Peyer's patch (tissue), 4 donors: ENCODE data around the gene ZFP92. TPM values are rescaled to one million over a fixed set of nuclear protein-coding genes. Genes with fewer than 3 reads are reported as not detected.

Experiments used
- DNase-seq, 3 donors: peaks; one replicate each; pipeline ENCODE4 v3.0.0-alpha.2; 2017 to 2019
- H3K27ac ChIP-seq, 4 donors: fragments of 200-600 bp; sonication (generic); one replicate each; pipeline ENCODE4 v1.5.1; 2016 to 2019
- H3K27me3 ChIP-seq, 2 donors: fragments of 200-600 bp; sonication (generic); one replicate each; pipeline ENCODE4 v1.5.1; 2019
- H3K36me3 ChIP-seq, 3 donors: fragments of 200-600 bp; sonication (generic); one replicate each; pipeline ENCODE4 v1.5.1; 2016 to 2019
- H3K4me1 ChIP-seq, 4 donors: fragments of 200-600 bp; sonication (generic); one replicate each; pipeline ENCODE4 v1.5.1; 2016 to 2019
- H3K4me3 ChIP-seq, 4 donors: fragments of 200-600 bp; sonication (generic); 1 replicate in 3 of 4; 2 replicates in 1 of 4; pipeline ENCODE4 v1.5.1; 2016 to 2019; ENCODE audit warnings: mild to moderate bottlenecking in 1 of 4
- H3K9me3 ChIP-seq, 4 donors: fragments of 200-600 bp; sonication (generic); one replicate each; pipeline ENCODE4 v1.5.1; 2016 to 2019; ENCODE audit warnings: mild to moderate bottlenecking in 1 of 4
- CTCF ChIP-seq, 6 experiments: fragments of 450-650 bp in 4 of 6; fragments of 200-600 bp in 2 of 6; sonication (generic) in 1 of 6; IDR thresholded peaks; one replicate each; pipeline ENCODE4 v1.5.1; 2017 to 2019; ENCODE audit warnings: antibody characterized with exemption in 6 of 6, mild to moderate bottlenecking in 3 of 6, moderate library complexity in 1 of 6
- POLR2A ChIP-seq, 2 donors: fragments of 450-650 bp; IDR thresholded peaks; one replicate each; pipeline ENCODE4 v1.5.1; 2017; ENCODE audit warnings: antibody characterized with exemption in 2 of 2, mild to moderate bottlenecking in 2 of 2, moderate library complexity in 2 of 2
- total RNA-seq, 4 donors: library from RNA; depleted of rRNA; stranded (reverse); fragments of >200 nt; gene quantifications; one replicate each; pipeline ENCODE4 v1.1.0, GENCODE V29; 2016

The ZFP92 gene
- total RNA-seq, 4 donors from 2014 or later, result 0.19 to 2.3 (median 0.81) TPM

GRCh38 chrX:153450114-153450948, 39.1 kb downstream of the ZFP92 start:
- no peak overlapping the region for H3K27ac ChIP-seq
- TF ChIP-seq POLR2A (IDR thresholded peaks at IDR 0.05) (no peak), CTCF (IDR thresholded peaks at IDR 0.05) (no peak)
- no peaks in the 10 kb centered on the region for H3K27me3 ChIP-seq
- H3K36me3 ChIP-seq, result peaks cover 0 to 7% (median 0%) of the 10 kb centered on the region in 3 donors
- no peaks in the 10 kb centered on the region for H3K9me3 ChIP-seq
- no peak overlapping the region for H3K4me3 ChIP-seq
- peak in 1 of 3 donors; percentile 35 for DNase-seq
- H3K4me1 ChIP-seq, result no peaks in the 10 kb centered on the region

- no peaks in the 10 kb centered on the region for H3K9me3 ChIP-seq
- TF ChIP-seq POLR2A (IDR thresholded peaks at IDR 0.05) (no peak), CTCF (IDR thresholded peaks at IDR 0.05) (no peak)
- no peaks in the 10 kb centered on the region for H3K27me3 ChIP-seq
- no peak overlapping the region for H3K4me3 ChIP-seq
- peak in 1 of 3 donors; percentile 40 for DNase-seq
- H3K36me3 ChIP-seq, result peaks cover 0 to 7% (median 0%) of the 10 kb centered on the region in 3 donors
- H3K27ac ChIP-seq, result no peak overlapping the region
- no peaks in the 10 kb centered on the region for H3K4me1 ChIP-seq
Measured at GRCh38 chrX:153450949-153451277, 39.6 kb downstream of the ZFP92 start.

- Histone ChIP-seq H3K9me3 (no peaks in the 10 kb centered on the region), H3K36me3 (peaks cover 0 to 7% (median 0%) of the 10 kb centered on the region in 3 donors), H3K4me3 (no peak overlapping the region), H3K27ac (no peak overlapping the region), H3K4me1 (no peaks in the 10 kb centered on the region), H3K27me3 (no peaks in the 10 kb centered on the region)
- TF ChIP-seq CTCF (IDR thresholded peaks at IDR 0.05) (no peak), POLR2A (IDR thresholded peaks at IDR 0.05) (no peak)
- no peak for DNase-seq
Measured at GRCh38 chrX:153454901-153455550, 43.8 kb downstream of the ZFP92 start.

GRCh38 chrX:153455571-153455970, 44.3 kb downstream of the ZFP92 start:
- Histone ChIP-seq H3K9me3 (no peaks in the 10 kb centered on the region), H3K27me3 (no peaks in the 10 kb centered on the region), H3K36me3 (peaks cover 0 to 7% (median 0%) of the 10 kb centered on the region in 3 donors), H3K4me3 (no peak overlapping the region), H3K27ac (no peak overlapping the region), H3K4me1 (no peaks in the 10 kb centered on the region)
- no peak for DNase-seq
- TF ChIP-seq POLR2A (IDR thresholded peaks at IDR 0.05) (no peak), CTCF (IDR thresholded peaks at IDR 0.05) (no peak)

- TF ChIP-seq CTCF (IDR thresholded peaks at IDR 0.05) (no peak), POLR2A (IDR thresholded peaks at IDR 0.05) (no peak)
- Histone ChIP-seq H3K9me3 (no peaks in the 10 kb centered on the region), H3K36me3 (peaks cover 0 to 7% (median 0%) of the 10 kb centered on the region in 3 donors), H3K27me3 (no peaks in the 10 kb centered on the region), H3K4me1 (no peaks in the 10 kb centered on the region), H3K27ac (no peak overlapping the region), H3K4me3 (no peak overlapping the region)
- no peak for DNase-seq
Measured at GRCh38 chrX:153456161-153456560, 44.9 kb downstream of the ZFP92 start.
